Activated naive CD8-positive, alpha-beta T cell treated with anti-CD3 and anti-CD28 coated beads, Interleukin-2, amount 50 U/mL, for 24 hours (primary cell): ENCODE results near the gene PLCB1.

Experiments
- ATAC-seq: fragments of 150-1000 bp; cut with Tn5 transposase; one replicate; pipeline ENCODE4 v1.10.0; 2021
- DNase-seq: peaks from one replicate; pipeline ENCODE4 v3.0.0; 2021
- H3K27ac Mint-ChIP-seq: one replicate; pipeline ENCODE4 v1.8.0; 2021; ENCODE audit warnings: mild to moderate bottlenecking, mixed read lengths
- H3K27me3 Mint-ChIP-seq: one replicate; pipeline ENCODE4 v1.8.0; 2021; ENCODE audit warnings: mixed read lengths
- H3K36me3 Mint-ChIP-seq: one replicate; pipeline ENCODE4 v1.8.0; 2021; ENCODE audit warnings: low read depth, mixed read lengths
- H3K4me1 Mint-ChIP-seq: one replicate; pipeline ENCODE4 v1.8.0; 2021; ENCODE audit warnings: mixed read lengths
- H3K4me3 Mint-ChIP-seq: one replicate; pipeline ENCODE4 v1.8.0; 2021; ENCODE audit warnings: mild to moderate bottlenecking, moderate library complexity, mixed read lengths
- H3K9me3 Mint-ChIP-seq: one replicate; pipeline ENCODE4 v1.8.0; 2021; ENCODE audit warnings: mixed read lengths

PLCB1 gene

GRCh38 chr20:8144282-8145245, 12.5 kb downstream of the PLCB1 start:
- Mint-ChIP-seq H3K36me3 (no peaks in the 10 kb centered on the region), H3K4me1 (peaks cover 15% of the 10 kb centered on the region), H3K4me3 (no peak overlapping the region), H3K27ac (no peak overlapping the region), H3K9me3 (no peaks in the 10 kb centered on the region), H3K27me3 (peaks cover 2% of the 10 kb centered on the region)
- DNase-seq, result no peak
- peak; percentile 40 for ATAC-seq

- Mint-ChIP-seq H3K27me3 (peaks cover 2% of the 10 kb centered on the region), H3K27ac (no peak overlapping the region), H3K4me1 (peaks cover 15% of the 10 kb centered on the region), H3K9me3 (no peaks in the 10 kb centered on the region), H3K36me3 (no peaks in the 10 kb centered on the region), H3K4me3 (no peak overlapping the region)
- DNase-seq (no peak), ATAC-seq (no peak)
Observed at GRCh38 chr20:8145246-8146168, 13.4 kb downstream of the PLCB1 start.

GRCh38 chr20:8147476-8147875, 15.4 kb downstream of the PLCB1 start:
- H3K9me3 Mint-ChIP-seq, result no peaks in the 10 kb centered on the region
- no peak overlapping the region for H3K4me3 Mint-ChIP-seq
- ATAC-seq (no peak), DNase-seq (no peak)
- peaks cover 32% of the 10 kb centered on the region for H3K4me1 Mint-ChIP-seq
- H3K27me3 Mint-ChIP-seq, result peaks cover 2% of the 10 kb centered on the region
- no peak overlapping the region for H3K27ac Mint-ChIP-seq
- no peaks in the 10 kb centered on the region for H3K36me3 Mint-ChIP-seq

GRCh38 chr20:8148501-8148900, 16.4 kb downstream of the PLCB1 start:
- Mint-ChIP-seq H3K27me3 (peaks cover 2% of the 10 kb centered on the region), H3K4me3 (no peak overlapping the region), H3K36me3 (no peaks in the 10 kb centered on the region), H3K9me3 (no peaks in the 10 kb centered on the region), H3K27ac (no peak overlapping the region), H3K4me1 (peaks cover 42% of the 10 kb centered on the region)
- ATAC-seq (no peak), DNase-seq (no peak)

- no peak for DNase-seq
- no peak overlapping the region for H3K4me3 Mint-ChIP-seq
- H3K27ac Mint-ChIP-seq, result no peak overlapping the region
Observed at GRCh38 chr20:8150591-8150990, 18.5 kb downstream of the PLCB1 start.

GRCh38 chr20:8151372-8151771, 19.3 kb downstream of the PLCB1 start:
- DNase-seq, result no peak
- Mint-ChIP-seq H3K4me3 (no peak overlapping the region), H3K4me1 (peaks cover 53% of the 10 kb centered on the region), H3K36me3 (no peaks in the 10 kb centered on the region), H3K9me3 (no peaks in the 10 kb centered on the region), H3K27me3 (peaks cover 2% of the 10 kb centered on the region), H3K27ac (no peak overlapping the region)
- peak; percentile 66 for ATAC-seq

More at GRCh38 chr20:8150591-8150990, 18.5 kb downstream of the PLCB1 start:
- ATAC-seq, result no peak
- peaks cover 50% of the 10 kb centered on the region for H3K4me1 Mint-ChIP-seq
- H3K36me3 Mint-ChIP-seq, result no peaks in the 10 kb centered on the region
- H3K27me3 Mint-ChIP-seq, result peaks cover 2% of the 10 kb centered on the region
- H3K9me3 Mint-ChIP-seq, result no peaks in the 10 kb centered on the region

GRCh38 chr20:8152183-8152582, 20.1 kb downstream of the PLCB1 start:
- no peaks in the 10 kb centered on the region for H3K9me3 Mint-ChIP-seq
- peaks cover 2% of the 10 kb centered on the region for H3K27me3 Mint-ChIP-seq
- H3K4me1 Mint-ChIP-seq, result peaks cover 61% of the 10 kb centered on the region
- no peaks in the 10 kb centered on the region for H3K36me3 Mint-ChIP-seq
- no peak for ATAC-seq
- no peak overlapping the region for H3K27ac Mint-ChIP-seq
- DNase-seq, result no peak
- no peak overlapping the region for H3K4me3 Mint-ChIP-seq

- Mint-ChIP-seq H3K4me1 (peaks cover 62% of the 10 kb centered on the region), H3K4me3 (no peak overlapping the region), H3K27me3 (no peaks in the 10 kb centered on the region), H3K36me3 (peaks cover under 1% of the 10 kb centered on the region), H3K27ac (no peak overlapping the region), H3K9me3 (no peaks in the 10 kb centered on the region)
- DNase-seq (no peak), ATAC-seq (no peak)
Observed at GRCh38 chr20:8152847-8153246, 20.8 kb downstream of the PLCB1 start.

GRCh38 chr20:8153281-8153908, 21.3 kb downstream of the PLCB1 start:
- peaks cover 63% of the 10 kb centered on the region for H3K4me1 Mint-ChIP-seq
- H3K4me3 Mint-ChIP-seq, result no peak overlapping the region
- no peak overlapping the region for H3K27ac Mint-ChIP-seq

GRCh38 chr20:8154638-8155037, 22.6 kb downstream of the PLCB1 start:
- peaks cover 3% of the 10 kb centered on the region for H3K36me3 Mint-ChIP-seq
- no peak overlapping the region for H3K4me3 Mint-ChIP-seq
- ATAC-seq (no peak), DNase-seq (no peak)
- no peak overlapping the region for H3K27ac Mint-ChIP-seq
- H3K27me3 Mint-ChIP-seq, result no peaks in the 10 kb centered on the region
- peaks cover 63% of the 10 kb centered on the region for H3K4me1 Mint-ChIP-seq
- H3K9me3 Mint-ChIP-seq, result no peaks in the 10 kb centered on the region

More at GRCh38 chr20:8153281-8153908, 21.3 kb downstream of the PLCB1 start:
- peaks cover 3% of the 10 kb centered on the region for H3K36me3 Mint-ChIP-seq
- ATAC-seq (no peak), DNase-seq (no peak)
- no peaks in the 10 kb centered on the region for H3K27me3 Mint-ChIP-seq
- H3K9me3 Mint-ChIP-seq, result no peaks in the 10 kb centered on the region

GRCh38 chr20:8155229-8155628, 23.2 kb downstream of the PLCB1 start:
- Mint-ChIP-seq H3K4me1 (peaks cover 63% of the 10 kb centered on the region), H3K9me3 (no peaks in the 10 kb centered on the region), H3K36me3 (peaks cover 7% of the 10 kb centered on the region), H3K27ac (no peak overlapping the region), H3K4me3 (no peak overlapping the region), H3K27me3 (peaks cover 2% of the 10 kb centered on the region)
- DNase-seq, result no peak
- no peak for ATAC-seq

GRCh38 chr20:8155812-8156211, 23.7 kb downstream of the PLCB1 start:
- DNase-seq, result no peak
- peaks cover 63% of the 10 kb centered on the region for H3K4me1 Mint-ChIP-seq
- H3K27me3 Mint-ChIP-seq, result peaks cover 2% of the 10 kb centered on the region
- no peaks in the 10 kb centered on the region for H3K9me3 Mint-ChIP-seq
- peaks cover 7% of the 10 kb centered on the region for H3K36me3 Mint-ChIP-seq
- no peak overlapping the region for H3K27ac Mint-ChIP-seq
- no peak overlapping the region for H3K4me3 Mint-ChIP-seq
- ATAC-seq, result no peak

- H3K4me3 Mint-ChIP-seq, result no peak overlapping the region
- peak overlapping the region; percentile 57 for H3K27ac Mint-ChIP-seq
- ATAC-seq (peak; percentile 96), DNase-seq (no peak)
- H3K36me3 Mint-ChIP-seq, result peaks cover 7% of the 10 kb centered on the region
- peaks cover 58% of the 10 kb centered on the region for H3K4me1 Mint-ChIP-seq
- no peaks in the 10 kb centered on the region for H3K9me3 Mint-ChIP-seq
- peaks cover 2% of the 10 kb centered on the region for H3K27me3 Mint-ChIP-seq
Observed at GRCh38 chr20:8156235-8157079, 24.4 kb downstream of the PLCB1 start.
